Activated CD4-positive, alpha-beta T cell treated with anti-CD3 and anti-CD28 coated beads, Interleukin-2, Interleukin-6, amounts not matched to agents 100 ng/mL and 50 ng/mL, durations not matched to agents 16 hours and 8 hours (primary cell): ENCODE results near the gene HTR3E.
A peak's percentile ranks its signal among the peaks of the same experiment; 100 is the strongest.
"Not testable (repeated sequence)": the region's sequence is repeated elsewhere in the genome, so short reads cannot be mapped to it uniquely, and the experiment has no call there.

Source experiments
- DNase-seq: peaks from one replicate; pipeline ENCODE4 v3.0.0-alpha.2; 2020

Gene HTR3E

GRCh38 chr3:184116017-184116416 lies 19.2 kb downstream of the HTR3E start:
- DNase-seq = no peak

GRCh38 chr3:184117636-184118035 lies 20.8 kb downstream of the HTR3E start:
- no peak for DNase-seq

- DNase-seq = not testable (repeated sequence)
These were observed 24.2 kb downstream of the HTR3E start for GRCh38 chr3:184121031-184121430.

GRCh38 chr3:184126006-184126405 lies 29.1 kb downstream of the HTR3E start:
- no peak for DNase-seq

GRCh38 chr3:184129012-184129411 lies 32.1 kb downstream of the HTR3E start:
- DNase-seq = peak; percentile 36

GRCh38 chr3:184132945-184133344 lies 36.1 kb downstream of the HTR3E start:
- DNase-seq = no peak

GRCh38 chr3:184133840-184134745 lies 37.2 kb downstream of the HTR3E start:
- DNase-seq = peak; percentile 76

- no peak for DNase-seq
These were observed 37.9 kb downstream of the HTR3E start for GRCh38 chr3:184134746-184135148.

GRCh38 chr3:184135149-184135910 lies 38.5 kb downstream of the HTR3E start, which contains the start of gene EIF2B5:
Gene EIF2B5, plus strand, starts transcription at chr3:184135358. Its CDS starts 28 bp downstream, at chr3:184135386.
- peak; percentile 94 for DNase-seq

GRCh38 chr3:184135911-184136260 lies 39.0 kb downstream of the HTR3E start:
- no peak for DNase-seq

DNA sequence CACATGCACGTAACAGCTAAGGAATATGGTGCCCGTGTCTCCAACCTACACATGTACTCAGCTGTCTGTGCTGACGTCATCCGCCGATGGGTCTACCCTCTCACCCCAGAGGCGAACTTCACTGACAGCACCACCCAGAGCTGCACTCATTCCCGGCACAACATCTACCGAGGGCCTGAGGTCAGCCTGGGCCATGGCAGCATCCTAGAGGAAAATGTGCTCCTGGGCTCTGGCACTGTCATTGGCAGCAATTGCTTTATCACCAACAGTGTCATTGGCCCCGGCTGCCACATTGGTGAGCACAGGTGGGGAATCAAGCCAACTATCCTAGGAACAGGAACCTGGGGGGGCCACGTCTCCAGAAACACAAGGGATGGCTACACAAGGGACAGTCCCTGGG lies 43.6 kb downstream of the HTR3E start:
- no peak for DNase-seq

DNA sequence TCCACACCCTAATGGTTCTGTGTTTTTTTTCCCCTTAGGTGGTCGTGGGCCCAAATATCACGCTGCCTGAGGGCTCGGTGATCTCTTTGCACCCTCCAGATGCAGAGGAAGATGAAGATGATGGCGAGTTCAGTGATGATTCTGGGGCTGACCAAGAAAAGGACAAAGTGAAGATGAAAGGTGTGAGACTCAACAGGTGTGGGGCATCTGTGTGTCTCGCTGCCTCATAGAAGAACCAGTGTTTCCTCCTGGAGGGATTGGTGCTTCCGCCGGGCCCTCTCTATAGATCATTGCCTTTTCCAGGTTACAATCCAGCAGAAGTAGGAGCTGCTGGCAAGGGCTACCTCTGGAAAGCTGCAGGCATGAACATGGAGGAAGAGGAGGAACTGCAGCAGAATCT lies 45.3 kb downstream of the HTR3E start:
- no peak for DNase-seq

DNA sequence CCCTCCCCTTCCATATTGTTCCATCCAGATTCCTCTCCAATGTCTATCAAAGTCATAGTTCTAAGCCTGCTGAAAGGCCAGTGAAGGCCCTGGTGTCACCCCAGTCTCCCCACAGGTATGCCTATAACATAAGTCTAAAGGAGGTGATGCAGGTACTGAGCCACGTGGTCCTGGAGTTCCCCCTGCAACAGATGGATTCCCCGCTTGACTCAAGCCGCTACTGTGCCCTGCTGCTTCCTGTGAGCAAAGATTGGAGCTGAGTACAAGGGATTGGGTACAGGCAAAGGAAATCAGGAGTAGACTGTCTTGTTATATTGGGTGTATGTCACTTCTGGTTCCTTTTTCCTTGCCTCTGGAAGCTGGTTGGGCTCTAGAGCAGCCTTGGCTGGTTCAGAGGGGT lies 46.5 kb downstream of the HTR3E start:
- no peak for DNase-seq

DNA sequence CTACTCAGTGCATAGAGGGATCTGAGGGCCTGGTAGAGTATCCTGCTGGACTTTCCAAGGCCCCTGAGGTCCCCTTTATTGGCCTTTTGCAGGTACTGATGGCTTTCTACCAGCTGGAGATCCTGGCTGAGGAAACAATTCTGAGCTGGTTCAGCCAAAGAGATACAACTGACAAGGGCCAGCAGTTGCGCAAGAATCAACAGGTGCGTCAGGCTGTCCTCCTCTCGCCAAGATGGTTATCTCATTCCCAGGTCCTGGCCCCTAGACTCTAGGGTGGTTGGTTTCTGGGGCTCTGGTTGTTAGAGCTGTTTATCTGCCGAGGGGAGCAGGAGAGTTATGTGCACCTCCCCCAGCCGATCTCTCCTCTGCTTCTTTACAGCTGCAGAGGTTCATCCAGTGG lies 47.6 kb downstream of the HTR3E start:
- DNase-seq = no peak

DNA sequence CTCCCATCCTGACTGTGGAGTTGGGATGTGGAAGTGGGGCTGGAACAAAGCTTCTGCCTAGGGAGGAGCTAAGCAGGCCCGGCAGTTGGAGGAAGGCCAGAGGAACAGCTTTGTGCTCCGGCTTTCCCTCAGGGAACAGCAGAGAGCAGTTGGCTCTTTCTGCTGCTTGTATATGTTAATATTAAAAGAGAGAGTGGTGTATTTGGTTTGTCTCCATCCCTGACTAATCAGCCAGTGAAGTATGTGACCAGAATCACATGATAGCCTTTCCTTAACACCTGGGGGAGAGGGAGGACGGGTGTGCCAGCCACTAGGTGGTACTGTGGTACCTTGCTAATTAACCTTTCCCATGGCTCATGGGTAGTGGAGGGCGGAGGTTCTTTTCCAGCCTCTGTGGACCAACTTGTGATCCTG lies 48.3 kb downstream of the HTR3E start:
- peak; percentile 39 for DNase-seq

DNA sequence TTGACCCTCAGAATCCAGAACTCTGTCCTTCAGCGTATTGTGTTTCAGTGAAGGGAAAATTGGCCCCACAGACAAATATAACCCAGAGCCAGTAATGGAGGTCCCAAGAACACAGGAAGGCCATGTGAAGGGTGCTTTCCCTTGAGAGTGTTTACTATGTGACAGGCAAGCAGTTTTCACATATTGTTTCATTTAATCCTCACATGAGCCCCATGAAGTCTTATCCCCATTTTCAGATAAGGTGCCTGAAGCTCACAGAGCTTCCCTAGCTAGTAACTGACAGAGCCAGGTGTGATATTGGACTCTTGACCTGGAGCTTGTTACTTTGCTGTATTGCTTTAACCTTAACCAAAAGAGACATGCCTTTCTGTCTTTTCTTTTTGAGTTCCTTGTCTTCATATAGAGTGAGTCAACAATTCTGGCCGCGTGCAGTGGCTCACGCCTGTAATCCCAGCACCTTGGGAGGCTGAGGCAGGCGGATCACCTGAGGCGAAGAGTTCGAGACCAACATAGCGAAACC lies 48.9 kb downstream of the HTR3E start:
- DNase-seq = no peak

- no peak for DNase-seq
These were observed 51.2 kb downstream of the HTR3E start for GRCh38 chr3:184148076-184148475.

DNA sequence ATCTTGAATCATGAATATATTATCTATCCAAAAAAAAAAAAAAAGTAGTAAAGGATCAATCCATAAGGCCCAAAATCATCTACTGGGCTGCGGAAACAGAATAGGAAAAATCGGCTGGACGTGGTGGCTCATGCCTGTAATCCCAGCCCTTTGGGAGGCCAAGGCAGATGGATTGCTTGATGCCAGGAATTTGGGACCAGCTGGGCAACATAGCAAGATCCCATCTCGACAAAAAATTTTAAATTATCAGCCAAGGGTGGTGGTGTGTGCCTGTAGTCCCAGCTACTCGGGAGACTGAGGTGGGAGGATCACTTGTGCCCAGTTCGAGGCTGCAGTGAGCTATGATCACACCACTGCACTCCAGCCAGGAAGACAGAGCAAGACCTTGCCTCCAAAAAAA lies 52.3 kb downstream of the HTR3E start:
- DNase-seq = no peak

DNA sequence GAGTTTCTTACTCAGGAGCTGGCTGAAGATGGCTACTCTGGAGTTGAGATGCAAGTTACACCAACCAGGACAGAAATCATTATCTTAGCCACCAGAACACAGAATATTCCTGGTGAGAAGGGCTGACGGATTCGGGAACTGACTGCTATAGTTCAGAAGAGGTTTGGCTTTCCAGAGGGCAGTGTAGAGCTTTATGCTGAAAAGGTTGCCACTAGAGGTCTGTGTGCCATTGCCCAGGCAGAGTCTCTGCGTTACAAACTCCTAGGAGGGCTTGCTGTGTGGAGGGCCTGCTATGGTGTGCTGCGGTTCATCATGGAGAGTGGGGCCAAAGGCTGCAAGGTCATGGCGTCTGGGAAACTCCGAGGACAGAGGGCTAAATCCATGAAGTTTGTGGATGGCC lies 52.9 kb downstream of the HTR3E start:
- DNase-seq = not testable (repeated sequence)

- peak; percentile 61 for DNase-seq
These were observed 58.2 kb downstream of the HTR3E start, which contains the start of gene DVL3 for GRCh38 chr3:184154885-184155643. Gene DVL3, plus strand, starts transcription at chr3:184155377. Its CDS starts 259 bp downstream, at chr3:184155636.

DNA sequence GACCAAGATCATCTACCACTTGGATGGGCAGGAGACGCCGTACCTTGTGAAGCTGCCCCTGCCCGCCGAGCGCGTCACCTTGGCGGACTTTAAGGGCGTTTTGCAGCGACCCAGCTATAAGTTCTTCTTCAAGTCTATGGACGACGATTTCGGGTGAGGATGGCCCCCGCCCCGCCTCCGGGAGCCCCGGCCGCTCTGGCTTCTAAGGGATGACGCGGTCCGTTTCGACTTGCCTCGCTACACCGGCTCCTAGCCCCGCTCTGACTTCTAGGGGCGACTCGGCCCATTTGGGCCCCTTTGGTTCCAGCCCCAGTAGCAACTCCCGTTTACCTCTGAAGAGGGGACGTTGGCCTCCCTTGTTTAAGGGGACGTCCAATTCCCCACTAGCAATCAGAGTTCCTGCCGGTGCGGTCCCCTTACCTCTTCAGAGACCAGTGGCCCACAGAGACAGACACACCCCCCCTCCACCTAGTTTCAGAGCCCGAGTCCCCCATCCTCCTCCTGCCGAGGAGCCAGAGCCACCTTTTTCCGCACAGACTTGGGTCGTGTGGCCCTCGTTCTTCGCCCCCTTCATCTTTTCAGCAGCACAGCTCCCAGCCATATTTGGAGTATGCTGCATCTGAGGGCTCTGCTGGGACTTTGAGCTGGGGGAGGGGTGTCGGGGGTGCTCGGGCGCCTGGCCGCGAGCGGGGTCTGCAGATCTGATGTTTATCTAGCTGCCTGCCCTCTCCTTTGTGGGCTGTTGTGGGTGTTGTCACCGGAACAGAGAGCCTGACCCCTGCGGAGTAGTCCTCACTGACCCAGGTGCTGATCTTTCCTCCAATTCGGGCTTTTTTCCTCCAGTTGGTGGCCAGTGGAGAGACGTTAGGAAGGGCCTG lies 59.0 kb downstream of the HTR3E start:
- peak; percentile 46 for DNase-seq

GRCh38 chr3:184156522-184156955 lies 59.7 kb downstream of the HTR3E start:
- DNase-seq = no peak
